Mucosa of descending colon (tissue), 3 donors: ENCODE data around the gene AQP2. TPM values are rescaled to one million over a fixed set of nuclear protein-coding genes. Genes with fewer than 3 reads are reported as not detected.

Source experiments
- ATAC-seq: fragments of 200-7000 bp; cut with Tn5 transposase; one replicate; pipeline ENCODE4 v1.9.1; 2020; ENCODE audit warnings: mild to moderate bottlenecking, moderate library complexity
- DNase-seq, 3 donors: peaks; one replicate each; pipeline ENCODE4 v3.0.0-alpha.2; 2020
- H3K36me3 ChIP-seq: fragments of 200-600 bp; one replicate; pipeline ENCODE4 v1.8.0; 2021; ENCODE audit warnings: low read depth, mild to moderate bottlenecking
- H3K4me1 ChIP-seq: fragments of 200-600 bp; one replicate; pipeline ENCODE4 v1.8.0; 2021; ENCODE audit warnings: low read depth, mild to moderate bottlenecking
- H3K4me3 ChIP-seq: fragments of 200-600 bp; one replicate; pipeline ENCODE4 v1.8.0; 2021; ENCODE audit warnings: mild to moderate bottlenecking
- H3K9me3 ChIP-seq: fragments of 200-600 bp; one replicate; pipeline ENCODE4 v1.8.0; 2021; ENCODE audit warnings: mild to moderate bottlenecking
- CTCF ChIP-seq: fragments of 200-600 bp; IDR thresholded peaks from one replicate; pipeline ENCODE4 v1.8.0; 2022; ENCODE audit warnings: antibody characterized with exemption, mild to moderate bottlenecking
- intact Hi-C, 2 donors: fragments of 100-400 bp; cut with DNase I in 1 of 2; cut with micrococcal nuclease in 1 of 2; formaldehyde crosslinking; loops; one replicate each; pipeline versions ENCODE4 v1.11.0 to v1.11.1; 2022; cut with DNase I, micrococcal nuclease
- total RNA-seq, 3 donors: library from RNA; stranded (reverse); fragmentation: NEBNext Ultra II Directional in 2 of 3; extraction: Animal tissue kit (Norgen Biotek cat#: 25700) in 2 of 3; gene quantifications; one replicate each; pipeline versions ENCODE4 v1.2.1 to v1.2.4, GENCODE V29; 2021 to 2023
- donor health status: DM: no; HTN: no; CAD: no; lungs with moderate emphysema.
- donor health status: DM: no; HTN: no; CAD: no.
- donor health status: DM: no; HTN: yes; CAD: no.

The AQP2 gene
- total RNA-seq, 3 donors from 2014 or later, result not detected

- DNase-seq (no peak), ATAC-seq (no peak)
- no peak for TF ChIP-seq CTCF
- H3K36me3 ChIP-seq, result no peaks in the 10 kb centered on the region
- intact Hi-C loops, result no loop called here
- no peaks in the 10 kb centered on the region for H3K9me3 ChIP-seq
- H3K4me3 ChIP-seq, result no peak overlapping the region
- no peaks in the 10 kb centered on the region for H3K4me1 ChIP-seq
Measured at GRCh38 chr12:49976557-49976956, 26.0 kb downstream of the AQP2 start.

GRCh38 chr12:49978125-49978524 lies 27.6 kb downstream of the AQP2 start:
- TF ChIP-seq CTCF, result no peak
- ATAC-seq (no peak), DNase-seq (no peak)
- H3K4me1 ChIP-seq, result no peaks in the 10 kb centered on the region
- no peaks in the 10 kb centered on the region for H3K36me3 ChIP-seq
- intact Hi-C loops, result no loop called here
- no peak overlapping the region for H3K4me3 ChIP-seq
- H3K9me3 ChIP-seq, result no peaks in the 10 kb centered on the region

GRCh38 chr12:49979016-49979586 lies 28.6 kb downstream of the AQP2 start:
- Histone ChIP-seq H3K36me3 (no peaks in the 10 kb centered on the region), H3K4me3 (no peak overlapping the region), H3K4me1 (no peaks in the 10 kb centered on the region), H3K9me3 (no peaks in the 10 kb centered on the region)
- DNase-seq (no peak), ATAC-seq (no peak)
- intact Hi-C loops, result no loop called here
- TF ChIP-seq CTCF, result no peak

- ATAC-seq, result no peak
- no peak for TF ChIP-seq CTCF
Measured at GRCh38 chr12:49979791-49980190, 29.3 kb downstream of the AQP2 start.

GRCh38 chr12:49980501-49981349 lies 30.2 kb downstream of the AQP2 start:
- no peaks in the 10 kb centered on the region for H3K9me3 ChIP-seq
- intact Hi-C loops, result no loop called here
- DNase-seq (no peak), ATAC-seq (no peak)
- TF ChIP-seq CTCF, result no peak
- H3K4me3 ChIP-seq, result no peak overlapping the region
- no peaks in the 10 kb centered on the region for H3K4me1 ChIP-seq
- no peaks in the 10 kb centered on the region for H3K36me3 ChIP-seq

More at GRCh38 chr12:49979791-49980190, 29.3 kb downstream of the AQP2 start:
- H3K4me1 ChIP-seq, result no peaks in the 10 kb centered on the region
- H3K4me3 ChIP-seq, result no peak overlapping the region
- intact Hi-C loops, result no loop called here
- no peak for DNase-seq
- no peaks in the 10 kb centered on the region for H3K36me3 ChIP-seq
- no peaks in the 10 kb centered on the region for H3K9me3 ChIP-seq
